K562 (cell line): ENCODE results near the gene ARMC2. TPM values are rescaled to one million over a fixed set of nuclear protein-coding genes. Genes with fewer than 3 reads are reported as not detected.
A peak's percentile ranks its signal among the peaks of the same experiment; 100 is the strongest.

Experiments used
- ATAC-seq: fragments of 200-7000 bp; cut with Tn5 transposase; 3 replicates; pipeline ENCODE4 v1.9.1; 2020; ENCODE audit warnings: moderate library complexity
- BruUV-seq: library from RNA; stranded (reverse); fragments of 400-500 nt; replicated peaks from 2 replicates; lab custom pipeline; 2021; lab: Mats Ljungman, UMichigan
- CTCF ChIA-PET: fragments of 300-600 bp; formaldehyde crosslinking; extraction: SDS; loops from one replicate; lab custom pipeline; 2021; ENCODE audit warnings: low intra/inter-chr PET ratio; lab: Yijun Ruan, JAX
- POLR2A ChIA-PET: fragments of 300-600, 350-650 bp; sonication (Branson Sonifier 250); formaldehyde crosslinking; extraction: SDS; loops from one replicate; lab custom pipeline; 2021; ENCODE audit warnings: antibody characterized with exemption, inconsistent platforms; lab: Yijun Ruan, JAX
- DNase-seq, 4 experiments: peaks; one replicate each; pipeline versions ENCODE4 v3.0.0 to v3.0.0-alpha.2; 2011 to 2018; ENCODE audit warnings: low spot score in 3 of 4, mixed read lengths in 3 of 4; ENCODE audit errors: extremely low read depth in 1 of 4
- FAIRE-seq: peaks from 2 replicates; lab custom pipeline; 2011; peaks lifted over from hg19 to GRCh38; lab: Jason Lieb, UNC
- H2AFZ ChIP-seq: 2 replicates; pipeline ENCODE4 v1.6.0; 2011; ENCODE audit warnings: low read depth, low read length, control low read depth, inconsistent platforms
- H3K27ac ChIP-seq: fragments of 200-600 bp; 3 replicates; pipeline ENCODE4 v1.8.0; 2011; ENCODE audit warnings: low read depth, mild to moderate bottlenecking, control low read depth, inconsistent platforms, low read length, moderate library complexity, mixed read lengths; ENCODE audit errors: extremely low read depth
- H3K27me3 ChIP-seq, 2 experiments: fragments of 300-600 bp in 1 of 2; 2 replicates in 1 of 2; 3 replicates in 1 of 2; pipeline versions ENCODE4 v1.6.0 to v1.8.0; 2011; ENCODE audit warnings: inconsistent platforms in 2 of 2, low read length in 2 of 2, mild to moderate bottlenecking in 1 of 2, mixed read lengths in 1 of 2, moderate library complexity in 1 of 2; ENCODE audit not compliant: control insufficient read depth in 2 of 2, insufficient read depth in 2 of 2
- H3K36me3 ChIP-seq: fragments of 300-600 bp; 3 replicates; pipeline ENCODE4 v1.8.0; 2011; ENCODE audit warnings: mild to moderate bottlenecking, low read length, inconsistent platforms; ENCODE audit not compliant: control insufficient read depth, insufficient read depth
- H3K4me1 ChIP-seq, 2 experiments: fragments of 200-600 bp in 1 of 2; replicated peaks in 1 of 2; 2 replicates in 1 of 2; 3 replicates in 1 of 2; pipeline versions ENCODE4 v1.5.1 to v1.8.0; 2011; ENCODE audit warnings: inconsistent platforms in 2 of 2, low read length in 2 of 2, mild to moderate bottlenecking in 1 of 2, mixed read lengths in 1 of 2, moderate library complexity in 1 of 2; ENCODE audit not compliant: control insufficient read depth in 2 of 2, insufficient read depth in 2 of 2
- H3K4me2 ChIP-seq: 2 replicates; pipeline ENCODE4 v1.6.1; 2011; ENCODE audit warnings: low read length, control low read depth, inconsistent platforms, mixed read lengths; ENCODE audit not compliant: insufficient read depth
- H3K4me3 ChIP-seq: fragments of 200-600 bp; sonication (generic), shearing (Covaris generic); 2 replicates; pipeline ENCODE4 v1.5.1; 2016; ENCODE audit warnings: control low read depth, inconsistent platforms
- H3K79me2 ChIP-seq: fragments of 200-600 bp; 3 replicates; pipeline ENCODE4 v1.8.0; 2011; ENCODE audit warnings: low read length, inconsistent platforms; ENCODE audit not compliant: control insufficient read depth, insufficient read depth
- H3K9ac ChIP-seq, 2 experiments: 2 replicates each; pipeline versions ENCODE4 v1.6.0 to v1.6.1; 2011; ENCODE audit warnings: low read depth in 2 of 2, low read length in 2 of 2, control low read depth in 1 of 2, inconsistent platforms in 1 of 2, mild to moderate bottlenecking in 1 of 2, mixed read lengths in 1 of 2; ENCODE audit not compliant: insufficient read depth in 1 of 2
- H3K9me1 ChIP-seq: one replicate; pipeline ENCODE4 v1.6.0; 2011; ENCODE audit warnings: inconsistent platforms, mild to moderate bottlenecking, low read length, moderate library complexity; ENCODE audit not compliant: control insufficient read depth, insufficient read depth
- H3K9me3 ChIP-seq: replicated peaks from 2 replicates; pipeline ENCODE4 v1.5.1; 2011; ENCODE audit warnings: low read depth, low read length, inconsistent platforms; ENCODE audit not compliant: control insufficient read depth, insufficient read depth
- H4K20me1 ChIP-seq: replicated peaks from 2 replicates; pipeline ENCODE4 v1.6.1; 2011; ENCODE audit warnings: low read length, inconsistent platforms, mixed read lengths; ENCODE audit not compliant: control insufficient read depth, insufficient read depth
- CREB1 ChIP-seq, 2 experiments: sonication (generic) in 1 of 2; formaldehyde crosslinking in 1 of 2; IDR thresholded peaks; 2 replicates each; pipeline versions ENCODE4 v1.6.1 to v1.8.0; 2012 to 2022; ENCODE audit warnings: inconsistent platforms in 1 of 2, mild to moderate bottlenecking in 1 of 2, missing genetic modification reagents in 1 of 2, moderate library complexity in 1 of 2
- GABPB1 ChIP-seq: sonication (generic); formaldehyde crosslinking; IDR thresholded peaks from 2 replicates; pipeline ENCODE4 v1.8.0; 2022; ENCODE audit warnings: mild to moderate bottlenecking, missing genetic modification reagents
- HSF4 ChIP-seq: fragments of 250-450 bp; sonication (Bioruptor Pico); IDR thresholded peaks from 2 replicates; pipeline ENCODE4 v2.1.2; 2022; ENCODE audit warnings: mild to moderate bottlenecking, moderate library complexity, borderline replicate concordance
- NR2C1 ChIP-seq, 2 experiments: fragments of 450-650 bp; IDR thresholded peaks; 2 replicates each; pipeline ENCODE4 v1.6.1; 2017; ENCODE audit warnings: mild to moderate bottlenecking in 2 of 2, antibody characterized with exemption in 1 of 2, inconsistent platforms in 1 of 2, missing compliant biosample characterization in 1 of 2, missing genetic modification characterization in 1 of 2
- SMAD4 ChIP-seq: fragments of 250-450 bp; sonication (Bioruptor Pico); conservative IDR thresholded peaks from 2 replicates; pipeline ENCODE4 v1.8.0; 2021; ENCODE audit warnings: inconsistent platforms, mild to moderate bottlenecking, moderate library complexity
- SMC3 ChIP-seq: conservative IDR thresholded peaks from 2 replicates; pipeline ENCODE4 v1.6.1; 2011; ENCODE audit warnings: low read depth, low read length, improper control_type of control experiment; ENCODE audit not compliant: insufficient read depth
- ZKSCAN1 ChIP-seq: fragments of 150-350 bp; IDR thresholded peaks from 2 replicates; pipeline ENCODE4 v1.6.1; 2016; ENCODE audit warnings: low read depth, low read length
- WGBS: fragments of 100-300 bp; shearing (Covaris generic); methylation state at CpG from one replicate; pipeline ENCODE4 v1.1.6; 2016; ENCODE audit warnings: low coverage, mixed read lengths; ENCODE audit not compliant: insufficient coverage; ENCODE audit errors: missing lambda C conversion rate; 5-methylcytosine and 5-hydroxymethylcytosine counted together
- in situ Hi-C: fragments of 300-500 bp; cut with MboI; formaldehyde crosslinking; loops from 4 replicates; pipeline ENCODE4 v1.15.0; 2018; ENCODE audit warnings: inconsistent platforms, mixed read lengths
- intact Hi-C: fragments of 100-400 bp; cut with micrococcal nuclease; formaldehyde crosslinking; loops from 2 replicates; pipeline ENCODE4 v1.14.2; 2022
- polyA plus RNA-seq, 8 experiments: library from polyadenylated mRNA; depleted of rRNA in 4 of 8; stranded (reverse) in 5 of 8; unstranded in 3 of 8; fragments of >200 nt; fragmentation: Nextera tagmentation in 2 of 8; fragmentation: Illumina TruSeq in 1 of 8; extraction: Ambion mirVana in 2 of 8; extraction: Trizol in 1 of 8; gene quantifications; 2 replicates each; pipeline versions ENCODE4 v1.2.1 to v1.2.3, GENCODE V29; 2011 to 2014; ENCODE audit warnings: inconsistent platforms in 1 of 8, missing spikeins in 1 of 8
- total RNA-seq, 7 experiments: library from RNA; depleted of rRNA in 6 of 7; stranded (reverse); fragments of >200 nt in 6 of 7; fragmentation: Illumina TruSeq in 2 of 7; extraction: Trizol in 2 of 7; gene quantifications; 2 replicates each; pipeline versions ENCODE4 v1.2.1 to v1.2.3, GENCODE V29; 2011 to 2021; ENCODE audit warnings: low replicate concordance in 1 of 7
- TF ChIP-seq, protein P1 (sequence below): IDR thresholded peaks from 3 replicates; pipeline ENCODE4 v1.6.1; 2011; ENCODE audit warnings: borderline replicate concordance, mild to moderate bottlenecking; ENCODE audit not compliant: insufficient read length, insufficient read depth
- TF ChIP-seq, protein P2 (sequence below): fragments of 450-650 bp; IDR thresholded peaks from 2 replicates; pipeline ENCODE4 v1.6.1; 2016; ENCODE audit warnings: missing biosample characterization, missing genetic modification characterization

Gene ARMC2
- total and polyA plus RNA-seq, 9 of the 15 experiments (the other 6 are each of a cell fraction or from before 2014, with no cell fraction given), result 0.14 to 3.0 (median 0.82) TPM

DNA sequence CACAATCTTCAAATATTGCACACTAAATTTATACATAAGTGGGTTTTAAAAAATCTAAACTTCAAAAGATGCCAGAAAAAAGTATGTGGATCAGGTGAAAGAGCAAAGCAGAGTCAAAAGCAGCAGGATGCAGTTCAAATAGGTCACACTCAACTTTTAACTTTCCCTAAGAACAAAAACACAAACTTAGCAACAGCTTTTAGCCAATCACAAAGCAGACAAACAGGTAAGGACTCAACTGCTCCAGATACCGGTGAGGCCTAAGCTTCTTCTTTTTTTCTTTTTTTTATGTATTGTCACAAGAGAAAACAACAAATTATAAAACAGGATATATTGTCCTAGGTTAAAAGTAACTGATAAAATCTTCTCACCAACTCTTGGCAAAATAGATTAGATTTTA lies 171.7 kb downstream of the ARMC2 start (continued):
- TF ChIP-seq, protein P1, sequence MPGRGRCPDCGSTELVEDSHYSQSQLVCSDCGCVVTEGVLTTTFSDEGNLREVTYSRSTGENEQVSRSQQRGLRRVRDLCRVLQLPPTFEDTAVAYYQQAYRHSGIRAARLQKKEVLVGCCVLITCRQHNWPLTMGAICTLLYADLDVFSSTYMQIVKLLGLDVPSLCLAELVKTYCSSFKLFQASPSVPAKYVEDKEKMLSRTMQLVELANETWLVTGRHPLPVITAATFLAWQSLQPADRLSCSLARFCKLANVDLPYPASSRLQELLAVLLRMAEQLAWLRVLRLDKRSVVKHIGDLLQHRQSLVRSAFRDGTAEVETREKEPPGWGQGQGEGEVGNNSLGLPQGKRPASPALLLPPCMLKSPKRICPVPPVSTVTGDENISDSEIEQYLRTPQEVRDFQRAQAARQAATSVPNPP, result no peak
- TF ChIP-seq NR2C1 (IDR thresholded peaks at IDR 0.05) (no peak), NR2C1 (tag; IDR thresholded peaks at IDR 0.05) (no peak), GABPB1 (CRISPR knock-in tag) (no peak), HSF4 (CRISPR knock-in tag) (no peak), SMC3 (no peak), SMAD4 (CRISPR knock-in tag) (no peak)
- TF ChIP-seq, protein P2, sequence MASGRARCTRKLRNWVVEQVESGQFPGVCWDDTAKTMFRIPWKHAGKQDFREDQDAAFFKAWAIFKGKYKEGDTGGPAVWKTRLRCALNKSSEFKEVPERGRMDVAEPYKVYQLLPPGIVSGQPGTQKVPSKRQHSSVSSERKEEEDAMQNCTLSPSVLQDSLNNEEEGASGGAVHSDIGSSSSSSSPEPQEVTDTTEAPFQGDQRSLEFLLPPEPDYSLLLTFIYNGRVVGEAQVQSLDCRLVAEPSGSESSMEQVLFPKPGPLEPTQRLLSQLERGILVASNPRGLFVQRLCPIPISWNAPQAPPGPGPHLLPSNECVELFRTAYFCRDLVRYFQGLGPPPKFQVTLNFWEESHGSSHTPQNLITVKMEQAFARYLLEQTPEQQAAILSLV (tag), result no peak

DNA sequence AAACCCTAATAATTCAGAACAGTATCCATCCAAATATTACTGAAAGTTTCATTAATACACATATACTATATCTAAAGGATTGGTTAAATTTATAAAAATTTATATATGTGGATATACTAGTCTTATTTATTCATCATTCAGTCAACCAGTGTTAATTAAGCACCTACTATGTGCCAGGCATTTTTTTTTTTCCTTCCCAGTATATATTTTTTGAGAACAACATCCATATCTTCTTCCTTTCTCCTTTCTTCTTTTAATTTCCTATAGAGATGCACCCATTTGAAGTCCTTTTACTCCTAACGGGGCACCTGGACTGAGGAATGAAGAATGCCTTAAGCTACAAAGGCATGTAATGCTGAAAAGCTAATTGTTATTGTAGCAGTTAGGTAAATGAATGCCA lies 173.6 kb downstream of the ARMC2 start:
- H2AFZ ChIP-seq, result no peak overlapping the region
- TF ChIP-seq ZKSCAN1 (peak; percentile 81), CREB1 (IDR thresholded peaks at IDR 0.05) (no peak), CREB1 (CRISPR knock-in tag; IDR thresholded peaks at IDR 0.05) (no peak)
- ChIA-PET CTCF (no interaction called here), POLR2A (interaction anchor here (1.0 kb wide), 1 partner anchor 38 kb away, joined by 3 read pairs; no protein-coding TSS in a partner anchor)
- no peaks in the 10 kb centered on the region for H3K36me3 ChIP-seq
- H3K9me3 ChIP-seq, result no peaks in the 10 kb centered on the region
- BruUV-seq, result no TSS peak
- H4K20me1 ChIP-seq, result no peaks in the 10 kb centered on the region
- H3K9ac ChIP-seq, result no peak overlapping the region
- intact Hi-C loops, result no loop called here
- no peak for DNase-seq
- no peak overlapping the region for H3K4me2 ChIP-seq
- ATAC-seq, result no peak
- H3K4me3 ChIP-seq, result no peak overlapping the region
- H3K9me1 ChIP-seq, result no peaks in the 10 kb centered on the region
- in situ Hi-C loops, result no loop called here
- H3K27me3 ChIP-seq, result no peaks in the 10 kb centered on the region
- H3K27ac ChIP-seq, result no peak overlapping the region
- no peak for FAIRE-seq
- no peaks in the 10 kb centered on the region for H3K4me1 ChIP-seq
- H3K79me2 ChIP-seq, result no peaks in the 10 kb centered on the region
- 35% methylated on average over 1 of the region's 1 CpG for WGBS
